B cell (primary cell): ENCODE results near the gene HCN4. TPM values are rescaled to one million over a fixed set of nuclear protein-coding genes. Genes with fewer than 3 reads are reported as not detected.

Experiments used
- ATAC-seq: fragments of 200-7000 bp; cut with Tn5 transposase; one replicate; pipeline ENCODE4 v1.10.0; 2021; ENCODE audit warnings: low read depth, mild to moderate bottlenecking, moderate number of reproducible peaks, moderate library complexity
- CTCF ChIA-PET: fragments of 350-600 bp; sonication (Branson Sonifier 250); formaldehyde crosslinking; loops from one replicate; lab custom pipeline; 2021; ENCODE audit warnings: antibody characterized with exemption, inconsistent platforms; lab: Charles Lee
- POLR2A ChIA-PET: fragments of 350-600 bp; sonication (Branson Sonifier 250); formaldehyde crosslinking; loops from one replicate; lab custom pipeline; 2021; ENCODE audit warnings: antibody characterized with exemption; lab: Charles Lee
- DNase-seq: peaks from one replicate; pipeline ENCODE4 v3.0.0; 2013
- H2AFZ ChIP-seq: 2 replicates; pipeline ENCODE4 v1.6.1; 2012; ENCODE audit warnings: mild to moderate bottlenecking, low read depth, low read length; ENCODE audit not compliant: insufficient read depth, poor library complexity, severe bottlenecking
- H3K27ac ChIP-seq, 2 donors: 1 replicate in 1 of 2; 2 replicates in 1 of 2; pipeline ENCODE4 v1.5.1; 2012 to 2013; ENCODE audit warnings: low read length in 2 of 2, mild to moderate bottlenecking in 2 of 2, moderate library complexity in 1 of 2
- H3K27me3 ChIP-seq, 4 experiments: fragments of 200-600 bp in 1 of 4; sonication (generic) in 1 of 4; replicated peaks in 1 of 4; 1 replicate in 2 of 4; 2 replicates in 2 of 4; pipeline versions ENCODE4 v1.6.1 to v1.7.0; 2013 to 2016; ENCODE audit warnings: low read length in 3 of 4, mild to moderate bottlenecking in 2 of 4, mixed read lengths in 1 of 4, moderate library complexity in 1 of 4; ENCODE audit not compliant: insufficient read depth in 4 of 4, control insufficient read depth in 3 of 4; ENCODE audit errors: control extremely low read depth in 1 of 4
- H3K36me3 ChIP-seq, 2 experiments: replicated peaks in 1 of 2; 1 replicate in 1 of 2; 2 replicates in 1 of 2; pipeline versions ENCODE4 v1.6.1 to v1.7.1; 2013; ENCODE audit warnings: low read length in 1 of 2; ENCODE audit not compliant: insufficient read depth in 2 of 2, control insufficient read depth in 1 of 2; ENCODE audit errors: control extremely low read depth in 1 of 2, extremely low read depth in 1 of 2
- H3K4me1 ChIP-seq, 2 donors: fragments of 200-600 bp in 1 of 2; sonication (generic) in 1 of 2; 1 replicate in 1 of 2; 2 replicates in 1 of 2; pipeline versions ENCODE4 v1.5.1 to v1.6.1; 2013 to 2017; ENCODE audit warnings: low read length in 2 of 2; ENCODE audit not compliant: control insufficient read depth in 2 of 2, insufficient read depth in 2 of 2
- H3K4me2 ChIP-seq: replicated peaks from 2 replicates; pipeline ENCODE3; 2012; ENCODE audit warnings: mild to moderate bottlenecking, low read depth, low read length; ENCODE audit not compliant: poor library complexity, severe bottlenecking
- H3K4me3 ChIP-seq, 5 experiments: fragments of 200-600 bp in 1 of 5; sonication (generic) in 1 of 5; 1 replicate in 3 of 5; 2 replicates in 2 of 5; pipeline versions ENCODE4 v1.5.1 to v1.7.0; 2011 to 2016; ENCODE audit warnings: low read length in 4 of 5, mild to moderate bottlenecking in 4 of 5, low read depth in 2 of 5, control low read depth in 1 of 5, moderate library complexity in 1 of 5; ENCODE audit not compliant: insufficient read depth in 1 of 5; ENCODE audit errors: control extremely low read depth in 1 of 5, extremely low read depth in 1 of 5
- H3K79me2 ChIP-seq: fragments of 200-600 bp; sonication (generic); one replicate; pipeline ENCODE4 v1.6.0; 2016; ENCODE audit warnings: low read length; ENCODE audit not compliant: control insufficient read depth, insufficient read depth
- H3K9ac ChIP-seq: fragments of 200-600 bp; sonication (generic); 2 replicates; pipeline ENCODE4 v1.6.1; 2017; ENCODE audit warnings: mild to moderate bottlenecking, low read length, moderate library complexity
- H3K9me3 ChIP-seq, 3 donors: one replicate each; pipeline versions ENCODE4 v1.6.1 to v1.7.1; 2013; ENCODE audit warnings: low read length in 2 of 3; ENCODE audit not compliant: control insufficient read depth in 2 of 3, insufficient read depth in 1 of 3; ENCODE audit errors: control extremely low read depth in 1 of 3
- H4K20me1 ChIP-seq: 2 replicates; pipeline ENCODE4 v1.6.0; 2012; ENCODE audit warnings: mild to moderate bottlenecking, low read length; ENCODE audit not compliant: insufficient read depth, control insufficient read depth, poor library complexity, severe bottlenecking
- H3K27ac Mint-ChIP-seq: one replicate; pipeline ENCODE4 v1.8.0; 2021; ENCODE audit warnings: mixed read lengths
- H3K27me3 Mint-ChIP-seq: one replicate; pipeline ENCODE4 v1.8.0; 2021; ENCODE audit warnings: mixed read lengths
- H3K4me1 Mint-ChIP-seq: one replicate; pipeline ENCODE4 v1.8.0; 2021; ENCODE audit warnings: mixed read lengths
- H3K4me3 Mint-ChIP-seq: one replicate; pipeline ENCODE4 v1.8.0; 2021; ENCODE audit warnings: mixed read lengths
- H3K9me3 Mint-ChIP-seq: one replicate; pipeline ENCODE4 v1.8.0; 2022; ENCODE audit warnings: mixed read lengths; ENCODE audit not compliant: insufficient read depth
- EZH2 ChIP-seq: IDR thresholded peaks from 2 replicates; pipeline ENCODE4 v1.6.1; 2012; ENCODE audit warnings: borderline replicate concordance, low read depth, mild to moderate bottlenecking, moderate library complexity, low read length; ENCODE audit not compliant: insufficient read depth, poor library complexity, severe bottlenecking
- WGBS: methylation state at CpG from one replicate; pipeline ENCODE4 v1.1.5; 2013; ENCODE audit warnings: missing lambda C conversion rate; ENCODE audit not compliant: insufficient coverage; 5-methylcytosine and 5-hydroxymethylcytosine counted together
- intact Hi-C: fragments of 100-400 bp; cut with micrococcal nuclease; formaldehyde crosslinking; loops from one replicate; pipeline ENCODE4 v1.10.0; 2022
- polyA plus RNA-seq: library from polyadenylated mRNA; depleted of rRNA; stranded (reverse); fragments of >200 nt; gene quantifications from 2 replicates; pipeline ENCODE4 v1.2.3, GENCODE V29; 2012
- total RNA-seq, 2 donors: library from RNA; stranded (reverse); fragments of 120-200 nt in 1 of 2; gene quantifications; 1 replicate in 1 of 2; 2 replicates in 1 of 2; pipeline versions ENCODE4 v1.2.3 to v1.2.4, GENCODE V29; 2013 to 2022
- TF ChIP-seq, protein P1 (sequence below): fragments of 200-600 bp; IDR thresholded peaks from one replicate; pipeline ENCODE4 v1.8.0; 2022; ENCODE audit warnings: antibody characterized with exemption, mild to moderate bottlenecking

HCN4 gene
- total and polyA plus RNA-seq, 2 donors (not counting 1 experiment from before 2014, with no cell fraction given) = not detected

DNA sequence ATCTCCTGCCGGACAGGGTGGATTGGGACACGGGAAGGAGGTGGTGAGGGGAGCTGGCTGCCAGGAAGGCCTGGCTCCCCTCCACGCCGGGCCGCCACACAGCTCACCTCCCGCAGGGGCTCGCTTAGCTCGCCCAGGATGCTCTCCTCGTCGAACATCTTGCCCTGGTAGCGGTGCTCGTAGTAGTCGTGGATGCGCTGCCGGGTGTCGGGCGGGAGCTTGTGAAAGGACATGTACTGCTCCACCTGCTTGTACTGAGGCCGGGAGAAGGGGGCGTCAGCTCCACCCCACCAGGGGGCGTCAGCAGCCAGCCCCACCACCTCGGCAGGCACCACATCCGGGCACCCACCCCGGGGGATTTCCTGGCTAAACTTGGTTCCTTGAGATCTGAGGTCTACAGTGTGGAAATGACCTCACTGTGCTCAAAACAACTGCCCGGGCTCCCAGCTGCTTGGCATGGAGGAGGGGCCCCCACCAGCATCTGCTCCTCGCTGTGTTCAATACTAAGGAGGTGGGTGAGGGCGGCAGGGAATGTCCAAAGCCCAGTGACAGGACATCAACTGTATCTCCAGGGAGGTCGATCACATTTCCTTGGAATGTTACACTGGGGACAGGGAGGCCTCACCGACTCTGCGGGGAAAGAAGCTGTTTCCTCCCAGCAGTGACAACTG is 43.4 kb downstream of the HCN4 start:
- ChIA-PET CTCF (interaction anchor here (1.2 kb wide), 1 partner anchor 8 kb away, joined by 3 read pairs; no protein-coding TSS in a partner anchor), POLR2A (no interaction called here)
- Histone ChIP-seq H3K27ac (no peak overlapping the region), H2AFZ (no peak overlapping the region), H3K36me3 (no peaks in the 10 kb centered on the region), H3K27me3 (no peaks in the 10 kb centered on the region), H3K4me1 (peaks cover 0 to 7% of the 10 kb centered on the region in 2 donors), H3K9ac (no peak overlapping the region), H3K4me2 (no peak overlapping the region), H3K9me3 (peaks cover 0 to 14% (median 0%) of the 10 kb centered on the region in 3 donors), H3K4me3 (no peak overlapping the region), H3K79me2 (no peaks in the 10 kb centered on the region), H4K20me1 (no peaks in the 10 kb centered on the region)
- ATAC-seq (peak; percentile 10), DNase-seq (peak; percentile 27)
- intact Hi-C loops = no loop called here
- no peaks in the 10 kb centered on the region for H3K9me3 Mint-ChIP-seq
- WGBS = 61% methylated on average over 29 of the region's 29 CpGs
- no peaks in the 10 kb centered on the region for H3K27me3 Mint-ChIP-seq
- TF ChIP-seq EZH2 = no peak
- TF ChIP-seq, protein P1, sequence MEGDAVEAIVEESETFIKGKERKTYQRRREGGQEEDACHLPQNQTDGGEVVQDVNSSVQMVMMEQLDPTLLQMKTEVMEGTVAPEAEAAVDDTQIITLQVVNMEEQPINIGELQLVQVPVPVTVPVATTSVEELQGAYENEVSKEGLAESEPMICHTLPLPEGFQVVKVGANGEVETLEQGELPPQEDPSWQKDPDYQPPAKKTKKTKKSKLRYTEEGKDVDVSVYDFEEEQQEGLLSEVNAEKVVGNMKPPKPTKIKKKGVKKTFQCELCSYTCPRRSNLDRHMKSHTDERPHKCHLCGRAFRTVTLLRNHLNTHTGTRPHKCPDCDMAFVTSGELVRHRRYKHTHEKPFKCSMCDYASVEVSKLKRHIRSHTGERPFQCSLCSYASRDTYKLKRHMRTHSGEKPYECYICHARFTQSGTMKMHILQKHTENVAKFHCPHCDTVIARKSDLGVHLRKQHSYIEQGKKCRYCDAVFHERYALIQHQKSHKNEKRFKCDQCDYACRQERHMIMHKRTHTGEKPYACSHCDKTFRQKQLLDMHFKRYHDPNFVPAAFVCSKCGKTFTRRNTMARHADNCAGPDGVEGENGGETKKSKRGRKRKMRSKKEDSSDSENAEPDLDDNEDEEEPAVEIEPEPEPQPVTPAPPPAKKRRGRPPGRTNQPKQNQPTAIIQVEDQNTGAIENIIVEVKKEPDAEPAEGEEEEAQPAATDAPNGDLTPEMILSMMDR = no peak
- peaks cover 2% of the 10 kb centered on the region for H3K4me1 Mint-ChIP-seq
- no peak overlapping the region for H3K27ac Mint-ChIP-seq
- no peak overlapping the region for H3K4me3 Mint-ChIP-seq

DNA sequence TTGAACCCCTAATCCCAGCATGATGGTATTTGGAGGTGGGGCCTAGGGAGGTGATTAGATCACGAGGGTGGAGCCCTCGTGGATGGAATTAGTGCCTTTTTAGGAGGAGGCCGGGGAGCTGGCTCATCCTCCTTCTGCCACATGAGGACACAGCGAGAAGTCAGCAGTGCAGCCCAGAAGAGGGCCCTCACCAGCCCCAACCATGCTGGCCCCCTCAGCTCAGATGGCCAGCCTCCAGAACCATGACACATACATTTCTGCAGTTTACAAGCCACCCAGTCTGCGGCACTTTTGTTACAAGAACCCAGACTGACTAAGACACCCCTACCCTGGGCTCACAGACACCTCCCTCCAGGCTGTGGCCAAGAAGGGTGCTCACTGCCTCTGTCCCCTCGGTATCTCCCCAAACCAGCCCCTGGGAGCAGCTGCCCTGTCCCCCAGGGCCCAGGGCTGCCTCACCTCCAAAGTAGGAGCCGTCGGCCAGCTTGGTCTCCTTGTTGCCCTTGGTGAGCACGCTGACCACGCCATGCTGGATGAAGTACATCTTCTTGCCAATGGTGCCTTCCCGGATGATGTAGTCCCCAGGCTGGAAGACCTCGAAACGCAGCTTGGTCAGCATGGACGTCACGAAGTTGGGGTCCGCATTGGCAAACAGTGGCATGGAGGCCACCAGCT is 44.1 kb downstream of the HCN4 start:
- Mint-ChIP-seq H3K4me1 (peaks cover 2% of the 10 kb centered on the region), H3K27me3 (no peaks in the 10 kb centered on the region), H3K9me3 (no peaks in the 10 kb centered on the region), H3K4me3 (no peak overlapping the region), H3K27ac (no peak overlapping the region)
- Histone ChIP-seq H3K4me1 (peaks cover 0 to 7% of the 10 kb centered on the region in 2 donors), H2AFZ (no peak overlapping the region), H3K27me3 (no peaks in the 10 kb centered on the region), H3K4me3 (no peak overlapping the region), H3K9me3 (peaks cover 0 to 14% (median 0%) of the 10 kb centered on the region in 3 donors), H3K79me2 (no peaks in the 10 kb centered on the region), H3K36me3 (no peaks in the 10 kb centered on the region), H4K20me1 (no peaks in the 10 kb centered on the region), H3K4me2 (no peak overlapping the region), H3K27ac (no peak overlapping the region), H3K9ac (no peak overlapping the region)
- ChIA-PET CTCF (interaction anchor here (1.2 kb wide), 1 partner anchor 9 kb away, joined by 3 read pairs; no protein-coding TSS in a partner anchor), POLR2A (no interaction called here)
- intact Hi-C loops = no loop called here
- TF ChIP-seq, protein P1 = no peak
- TF ChIP-seq EZH2 = no peak
- no peak for ATAC-seq
- 98% methylated on average over 16 of the region's 16 CpGs for WGBS
- no peak for DNase-seq
